Right ventricle myocardium superior (tissue), 1 donor: ENCODE measurements around the gene PPP2CA. TPM values are rescaled to one million over a fixed set of nuclear protein-coding genes. Genes with fewer than 3 reads are reported as not detected.
"Not testable (repeated sequence)": the region's sequence is repeated elsewhere in the genome, so short reads cannot be mapped to it uniquely, and the experiment has no call there.

Source experiments
- ATAC-seq: fragments of 200-7000 bp; cut with Tn5 transposase; one replicate; pipeline ENCODE4 v1.9.1; 2020; ENCODE audit warnings: mild to moderate bottlenecking; ENCODE audit not compliant: poor library complexity
- DNase-seq: peaks from one replicate; pipeline ENCODE4 v3.0.0-alpha.2; 2020
- intact Hi-C: fragments of 100-400 bp; cut with DNase I; formaldehyde crosslinking; loops from one replicate; pipeline ENCODE4 v1.11.2; 2022
- long read RNA-seq: library from polyadenylated mRNA; unstranded; transcript quantifications from one replicate; pipeline ENCODE4 v2.0.0, GENCODE V29; 2021
- total RNA-seq: library from RNA; stranded (reverse); fragmentation: NEBNext Ultra II Directional; extraction: Animal tissue kit (Norgen Biotek cat#: 25700); gene quantifications from one replicate; pipeline ENCODE4 v1.2.1, GENCODE V29; 2021
- donor health status: DM: no; HTN: yes; CAD: no; lungs with severe emphysema.

The PPP2CA gene
- total RNA-seq, result 135 TPM
- long read RNA-seq, full-length matches to known transcripts, result 317 of 336 reads
- long read RNA-seq, partial matches to known transcripts, result 4 of 336 reads
- long read RNA-seq, other reads (novel, unspliced or antisense), result 15 of 336 reads

- DNase-seq, result peak; percentile 99
- intact Hi-C loops, result no loop called here
- ATAC-seq, result peak; percentile 96
These were observed at the start of gene PPP2CA for GRCh38 chr5:134225780-134226440. Gene PPP2CA, minus strand, starts transcription at chr5:134226073. Its CDS starts 212 bp downstream, at chr5:134225861.

GRCh38 chr5:134273642-134274395, 47.9 kb upstream of the PPP2CA start:
- DNase-seq (no peak), ATAC-seq (no peak)
- intact Hi-C loops, result no loop called here

- ATAC-seq (no peak), DNase-seq (no peak)
- intact Hi-C loops, result no loop called here
These were observed 45.2 kb upstream of the PPP2CA start for GRCh38 chr5:134271059-134271458.

GRCh38 chr5:134268919-134269318, 43.0 kb upstream of the PPP2CA start:
- ATAC-seq (no peak), DNase-seq (no peak)
- intact Hi-C loops, result no loop called here

- intact Hi-C loops, result no loop called here
- DNase-seq (no peak), ATAC-seq (no peak)
These were observed 42.2 kb upstream of the PPP2CA start for GRCh38 chr5:134268019-134268601.

GRCh38 chr5:134267366-134268018, 41.6 kb upstream of the PPP2CA start:
- intact Hi-C loops, result no loop called here
- DNase-seq (no peak), ATAC-seq (no peak)

- intact Hi-C loops, result no loop called here
- ATAC-seq, result no peak
These were observed 37.9 kb upstream of the PPP2CA start for GRCh38 chr5:134263801-134264200.

GRCh38 chr5:134262629-134263028, 36.8 kb upstream of the PPP2CA start:
- ATAC-seq, DNase-seq, intact Hi-C loops: not testable (repeated sequence)

More at GRCh38 chr5:134263801-134264200, 37.9 kb upstream of the PPP2CA start:
- no peak for DNase-seq

- intact Hi-C loops, result no loop called here
- ATAC-seq (no peak), DNase-seq (no peak)
These were observed 33.0 kb upstream of the PPP2CA start for GRCh38 chr5:134258896-134259295.

GRCh38 chr5:134257176-134257575, 31.3 kb upstream of the PPP2CA start:
- ATAC-seq (peak; percentile 74), DNase-seq (no peak)
- intact Hi-C loops, result no loop called here

- DNase-seq, result no peak
- ATAC-seq, result peak; percentile 53
- intact Hi-C loops, result no loop called here
These were observed 29.7 kb upstream of the PPP2CA start for GRCh38 chr5:134255418-134256150.

- DNase-seq, intact Hi-C loops, ATAC-seq: not testable (repeated sequence)
These were observed 27.7 kb upstream of the PPP2CA start for GRCh38 chr5:134253368-134254153.

GRCh38 chr5:134252671-134253070, 26.8 kb upstream of the PPP2CA start:
- DNase-seq, result no peak
- intact Hi-C loops, result no loop called here
- no peak for ATAC-seq

- ATAC-seq (no peak), DNase-seq (no peak)
- intact Hi-C loops, result no loop called here
These were observed 25.1 kb upstream of the PPP2CA start for GRCh38 chr5:134250949-134251348.

GRCh38 chr5:134249469-134250379, 23.9 kb upstream of the PPP2CA start:
- peak; percentile 45 for ATAC-seq
- intact Hi-C loops, result no loop called here

GRCh38 chr5:134248256-134248655, 22.4 kb upstream of the PPP2CA start:
- intact Hi-C loops, result no loop called here
- DNase-seq (no peak), ATAC-seq (no peak)

More at GRCh38 chr5:134249469-134250379, 23.9 kb upstream of the PPP2CA start:
- DNase-seq, result no peak
